ENCODE data around the gene ANK2.

Gene ANK2

DNA sequence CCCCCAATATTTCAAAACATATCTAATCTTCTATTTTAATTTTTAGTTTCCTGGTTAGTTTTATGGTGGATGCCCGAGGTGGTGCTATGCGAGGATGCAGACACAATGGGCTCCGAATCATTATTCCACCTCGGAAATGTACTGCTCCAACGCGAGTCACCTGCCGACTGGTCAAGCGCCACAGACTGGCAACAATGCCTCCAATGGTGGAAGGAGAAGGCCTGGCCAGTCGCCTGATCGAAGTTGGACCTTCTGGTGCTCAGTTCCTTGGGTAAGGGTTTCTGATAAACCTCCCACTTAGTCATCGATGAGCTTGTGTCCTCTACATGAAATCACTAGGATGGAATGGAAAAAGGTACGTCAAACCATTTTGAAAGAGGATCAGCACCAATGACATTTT is 280.7 kb downstream of the ANK2 start:
- no peak overlapping the region for H3K4me3 ChIP-seq (ENCODE audit: low read depth, low read length)
- H3K27me3 ChIP-seq (ENCODE audit: insufficient read depth, low read length), result no peaks in the 10 kb centered on the region
- H3K36me3 ChIP-seq (ENCODE audit: insufficient read depth, low read length), result no peaks in the 10 kb centered on the region
- H3K79me2 ChIP-seq (ENCODE audit: control insufficient read depth, insufficient read depth, low read length, unreplicated experiment), result no peaks in the 10 kb centered on the region
- H2AFZ ChIP-seq (ENCODE audit: low read length, unreplicated experiment), result no peak overlapping the region
- H3K27ac ChIP-seq (ENCODE audit: low read depth, low read length), result no peak overlapping the region
- peaks cover 3% of the 10 kb centered on the region for H3K4me1 ChIP-seq (ENCODE audit: control insufficient read depth, insufficient read depth, low read length, unreplicated experiment)

DNA sequence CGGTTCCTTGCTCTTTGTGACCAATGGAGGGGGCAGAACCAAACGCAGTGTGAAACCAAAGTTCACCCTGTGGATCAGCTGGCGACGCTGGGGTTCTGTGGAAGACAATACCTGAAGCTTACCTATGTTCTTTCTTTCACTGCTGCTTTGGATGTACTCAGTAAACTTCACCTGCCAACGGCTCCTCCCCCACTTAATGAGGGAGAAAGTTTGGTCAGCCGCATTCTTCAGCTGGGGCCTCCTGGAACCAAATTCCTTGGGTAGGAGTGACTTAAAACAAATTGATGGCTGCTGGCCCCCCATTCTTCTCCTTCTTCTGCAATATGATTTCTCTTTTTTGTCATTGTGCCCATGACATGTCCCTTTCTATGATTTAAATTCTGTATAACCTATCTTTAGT is 282.4 kb downstream of the ANK2 start:
- H3K27ac ChIP-seq (ENCODE audit: low read depth, low read length), result no peak overlapping the region
- H3K79me2 ChIP-seq (ENCODE audit: control insufficient read depth, insufficient read depth, low read length, unreplicated experiment), result no peaks in the 10 kb centered on the region
- H2AFZ ChIP-seq (ENCODE audit: low read length, unreplicated experiment), result no peak overlapping the region
- H3K36me3 ChIP-seq (ENCODE audit: insufficient read depth, low read length), result no peaks in the 10 kb centered on the region
- no peak overlapping the region for H3K4me3 ChIP-seq (ENCODE audit: low read depth, low read length)
- H3K27me3 ChIP-seq (ENCODE audit: insufficient read depth, low read length), result no peaks in the 10 kb centered on the region
- no peaks in the 10 kb centered on the region for H3K4me1 ChIP-seq (ENCODE audit: control insufficient read depth, insufficient read depth, low read length, unreplicated experiment)

DNA sequence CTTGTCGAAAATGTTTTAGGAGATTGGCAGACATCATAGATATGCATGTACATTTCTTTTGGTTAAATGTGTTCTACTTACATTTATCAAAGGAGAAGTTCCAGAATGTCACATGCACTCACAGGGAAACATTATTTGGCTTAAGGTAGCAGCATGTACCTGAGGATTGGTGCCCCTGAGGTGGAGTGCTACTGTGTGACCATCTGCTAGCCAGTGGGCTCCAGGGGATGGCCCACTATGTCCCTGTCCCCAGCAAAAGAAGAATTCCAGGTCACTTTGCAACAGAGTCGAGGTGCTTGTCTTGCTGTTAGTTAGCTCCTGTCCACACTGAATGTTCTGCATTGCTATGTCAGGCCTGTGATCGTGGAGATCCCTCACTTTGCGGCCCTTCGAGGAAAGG is 283.2 kb downstream of the ANK2 start:
- Histone ChIP-seq H3K4me1 (ENCODE audit: control insufficient read depth, insufficient read depth, low read length, unreplicated experiment) (no peaks in the 10 kb centered on the region), H3K36me3 (ENCODE audit: insufficient read depth, low read length) (no peaks in the 10 kb centered on the region), H2AFZ (ENCODE audit: low read length, unreplicated experiment) (no peak overlapping the region), H3K79me2 (ENCODE audit: control insufficient read depth, insufficient read depth, low read length, unreplicated experiment) (no peaks in the 10 kb centered on the region), H3K27ac (ENCODE audit: low read depth, low read length) (no peak overlapping the region), H3K27me3 (ENCODE audit: insufficient read depth, low read length) (no peaks in the 10 kb centered on the region), H3K4me3 (ENCODE audit: low read depth, low read length) (no peak overlapping the region)

DNA sequence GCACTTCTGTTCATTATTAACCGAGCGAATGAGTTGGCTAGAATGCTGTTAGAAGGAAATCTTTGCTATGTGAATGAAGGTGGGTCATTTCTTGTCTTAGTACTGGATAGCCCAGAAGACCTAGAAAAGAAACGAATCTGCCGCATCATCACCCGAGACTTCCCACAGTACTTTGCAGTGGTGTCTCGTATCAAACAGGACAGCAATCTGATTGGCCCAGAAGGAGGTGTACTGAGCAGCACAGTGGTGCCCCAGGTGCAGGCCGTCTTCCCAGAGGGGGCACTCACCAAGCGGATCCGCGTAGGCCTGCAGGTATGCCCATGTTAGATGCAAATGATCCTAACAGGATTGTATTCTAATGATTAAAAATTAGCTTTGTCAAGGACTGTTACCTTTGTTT is 286.3 kb downstream of the ANK2 start:
- H3K27ac ChIP-seq (ENCODE audit: low read depth, low read length), result no peak overlapping the region

DNA sequence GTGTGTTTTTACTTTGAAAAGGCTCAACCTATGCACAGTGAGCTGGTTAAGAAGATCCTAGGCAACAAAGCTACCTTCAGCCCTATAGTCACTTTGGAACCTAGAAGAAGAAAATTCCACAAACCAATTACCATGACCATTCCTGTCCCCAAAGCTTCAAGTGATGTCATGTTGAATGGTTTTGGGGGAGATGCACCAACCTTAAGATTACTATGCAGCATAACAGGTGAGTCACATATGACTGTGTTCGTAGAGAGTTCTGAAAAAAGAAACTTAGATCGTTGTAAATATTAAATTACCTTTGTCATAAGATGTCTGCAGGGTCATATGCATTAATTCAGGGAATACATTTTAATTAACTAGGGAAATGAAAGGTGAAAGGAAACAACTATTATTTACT is 287.1 kb downstream of the ANK2 start:
- no peaks in the 10 kb centered on the region for H3K36me3 ChIP-seq (ENCODE audit: insufficient read depth, low read length)
- H2AFZ ChIP-seq (ENCODE audit: low read length, unreplicated experiment), result no peak overlapping the region
- no peak overlapping the region for H3K4me3 ChIP-seq (ENCODE audit: low read depth, low read length)
- no peaks in the 10 kb centered on the region for H3K27me3 ChIP-seq (ENCODE audit: insufficient read depth, low read length)
- no peaks in the 10 kb centered on the region for H3K79me2 ChIP-seq (ENCODE audit: control insufficient read depth, insufficient read depth, low read length, unreplicated experiment)
- no peak overlapping the region for H3K27ac ChIP-seq (ENCODE audit: low read depth, low read length)
- no peaks in the 10 kb centered on the region for H3K4me1 ChIP-seq (ENCODE audit: control insufficient read depth, insufficient read depth, low read length, unreplicated experiment)

More for the DNA sequence above, 286.3 kb downstream of the ANK2 start:
- H3K4me1 ChIP-seq (ENCODE audit: control insufficient read depth, insufficient read depth, low read length, unreplicated experiment), result no peaks in the 10 kb centered on the region
- H3K79me2 ChIP-seq (ENCODE audit: control insufficient read depth, insufficient read depth, low read length, unreplicated experiment), result no peaks in the 10 kb centered on the region
- no peak overlapping the region for H2AFZ ChIP-seq (ENCODE audit: low read length, unreplicated experiment)
- H3K4me3 ChIP-seq (ENCODE audit: low read depth, low read length), result no peak overlapping the region
- no peaks in the 10 kb centered on the region for H3K27me3 ChIP-seq (ENCODE audit: insufficient read depth, low read length)
- H3K36me3 ChIP-seq (ENCODE audit: insufficient read depth, low read length), result no peaks in the 10 kb centered on the region

DNA sequence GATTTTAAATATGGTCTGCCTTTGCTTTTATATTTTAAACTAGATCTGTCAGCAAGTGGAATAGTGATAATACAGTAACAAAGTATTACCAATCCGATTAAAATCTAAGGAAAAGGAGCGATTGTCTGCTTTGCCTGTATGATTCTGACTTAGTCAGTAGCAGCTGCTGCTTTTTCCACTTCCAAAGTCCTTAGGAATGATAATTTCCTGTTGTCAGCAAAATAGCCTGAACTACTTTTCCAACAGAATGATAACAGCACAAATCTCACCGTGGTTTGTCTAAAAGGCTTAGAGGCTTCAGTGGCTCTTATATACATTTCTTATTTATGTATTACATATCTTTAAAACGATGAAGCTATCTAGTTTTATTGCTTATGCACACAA is 290.0 kb downstream of the ANK2 start:
- Histone ChIP-seq H3K4me1 (ENCODE audit: control insufficient read depth, insufficient read depth, low read length, unreplicated experiment) (no peaks in the 10 kb centered on the region), H3K4me3 (ENCODE audit: low read depth, low read length) (no peak overlapping the region), H3K36me3 (ENCODE audit: insufficient read depth, low read length) (no peaks in the 10 kb centered on the region), H3K27ac (ENCODE audit: low read depth, low read length) (no peak overlapping the region), H3K27me3 (ENCODE audit: insufficient read depth, low read length) (no peaks in the 10 kb centered on the region), H2AFZ (ENCODE audit: low read length, unreplicated experiment) (no peak overlapping the region), H3K79me2 (ENCODE audit: control insufficient read depth, insufficient read depth, low read length, unreplicated experiment) (no peaks in the 10 kb centered on the region)

DNA sequence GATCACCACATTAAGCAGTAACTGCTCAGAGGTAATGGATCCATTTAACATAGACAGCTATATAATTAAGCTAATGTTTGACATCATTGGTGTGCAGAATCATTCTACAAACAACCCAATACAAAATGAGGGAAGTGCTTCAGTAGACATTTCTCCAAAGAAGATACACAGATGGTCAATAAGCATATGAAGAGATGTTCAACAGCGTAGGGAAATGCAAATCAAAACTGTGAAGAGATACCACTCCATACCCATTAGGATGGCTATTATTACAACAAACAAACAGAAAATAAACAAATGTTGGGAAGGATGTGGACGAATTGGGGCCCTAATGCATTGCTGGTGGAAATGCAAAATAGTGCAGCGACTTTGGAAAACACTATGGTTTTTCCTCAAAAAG is 294.6 kb downstream of the ANK2 start:
- H3K27ac ChIP-seq (ENCODE audit: low read depth, low read length), result no peak overlapping the region
- H3K79me2 ChIP-seq (ENCODE audit: control insufficient read depth, insufficient read depth, low read length, unreplicated experiment), result no peaks in the 10 kb centered on the region
- H2AFZ ChIP-seq (ENCODE audit: low read length, unreplicated experiment), result no peak overlapping the region
- H3K36me3 ChIP-seq (ENCODE audit: insufficient read depth, low read length), result no peaks in the 10 kb centered on the region
- H3K27me3 ChIP-seq (ENCODE audit: insufficient read depth, low read length), result no peaks in the 10 kb centered on the region
- H3K4me3 ChIP-seq (ENCODE audit: low read depth, low read length), result no peak overlapping the region
- H3K4me1 ChIP-seq (ENCODE audit: control insufficient read depth, insufficient read depth, low read length, unreplicated experiment), result no peaks in the 10 kb centered on the region

DNA sequence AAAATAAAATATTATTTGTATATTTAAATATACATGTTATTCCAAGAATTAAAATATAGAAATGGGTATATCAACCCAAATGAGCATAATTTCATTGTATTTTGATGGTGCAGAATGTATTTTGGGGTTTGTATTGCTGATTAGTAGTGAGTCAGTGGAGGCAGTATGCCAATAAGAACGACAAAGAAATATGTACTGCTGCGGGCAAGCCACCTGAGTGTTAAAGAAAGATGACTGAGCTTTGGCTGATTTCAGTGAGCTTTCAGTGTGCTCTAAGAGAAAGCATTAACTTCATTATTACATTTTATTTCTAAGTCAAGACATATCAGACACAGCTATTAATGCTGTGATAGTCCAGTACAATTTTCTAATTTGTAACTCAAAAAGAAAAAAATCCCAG is 297.8 kb downstream of the ANK2 start:
- H3K4me3 ChIP-seq (ENCODE audit: low read depth, low read length), result no peak overlapping the region
- H3K36me3 ChIP-seq (ENCODE audit: insufficient read depth, low read length), result no peaks in the 10 kb centered on the region
- H3K79me2 ChIP-seq (ENCODE audit: control insufficient read depth, insufficient read depth, low read length, unreplicated experiment), result no peaks in the 10 kb centered on the region
- no peak overlapping the region for H3K27ac ChIP-seq (ENCODE audit: low read depth, low read length)
- H3K27me3 ChIP-seq (ENCODE audit: insufficient read depth, low read length), result no peaks in the 10 kb centered on the region
- H3K4me1 ChIP-seq (ENCODE audit: control insufficient read depth, insufficient read depth, low read length, unreplicated experiment), result peaks cover 7% of the 10 kb centered on the region
- H2AFZ ChIP-seq (ENCODE audit: low read length, unreplicated experiment), result no peak overlapping the region

DNA sequence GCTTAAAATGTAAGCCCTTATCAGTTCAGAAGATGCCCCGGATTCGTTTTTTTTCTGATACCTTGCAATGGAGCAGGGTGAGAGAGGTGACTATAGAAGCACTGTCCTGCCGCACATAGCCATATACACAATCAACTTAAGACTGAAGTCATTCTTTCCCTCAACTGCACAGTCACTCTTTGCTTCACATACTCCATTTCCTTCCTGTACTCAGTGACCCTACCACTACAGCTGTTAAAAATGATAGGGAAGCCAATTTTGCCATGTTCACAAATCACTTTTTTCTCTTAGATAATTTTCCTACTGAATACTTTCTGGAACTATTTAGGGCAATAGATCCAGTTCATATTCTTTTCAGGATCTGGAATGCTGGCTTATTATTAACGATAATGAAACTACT is 300.0 kb downstream of the ANK2 start:
- H3K36me3 ChIP-seq (ENCODE audit: insufficient read depth, low read length), result no peaks in the 10 kb centered on the region
- peaks cover 4% of the 10 kb centered on the region for H3K27me3 ChIP-seq (ENCODE audit: insufficient read depth, low read length)
- peak overlapping the region; percentile 30 for H2AFZ ChIP-seq (ENCODE audit: low read length, unreplicated experiment)
- H3K79me2 ChIP-seq (ENCODE audit: control insufficient read depth, insufficient read depth, low read length, unreplicated experiment), result no peaks in the 10 kb centered on the region
- no peak overlapping the region for H3K4me3 ChIP-seq (ENCODE audit: low read depth, low read length)
- peaks cover 7% of the 10 kb centered on the region for H3K4me1 ChIP-seq (ENCODE audit: control insufficient read depth, insufficient read depth, low read length, unreplicated experiment)
- no peak overlapping the region for H3K27ac ChIP-seq (ENCODE audit: low read depth, low read length)

DNA sequence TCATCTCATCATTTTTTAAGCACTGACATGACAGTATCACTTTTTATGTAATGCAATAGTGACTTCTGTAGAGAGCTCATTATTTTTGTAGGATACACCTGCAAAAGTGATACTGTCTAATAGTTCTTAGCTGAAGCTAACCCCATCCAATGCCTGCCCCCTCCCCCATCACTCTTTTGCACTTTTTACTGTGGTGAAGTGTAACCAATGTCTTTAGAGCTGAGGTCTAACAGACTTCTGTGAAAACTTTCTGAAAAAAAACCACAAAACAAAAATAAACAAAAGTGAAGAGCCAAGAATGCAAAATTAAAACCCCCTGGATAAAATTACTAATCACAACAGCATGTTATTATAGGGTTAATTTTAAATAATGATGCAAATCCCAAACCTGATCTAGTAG is 301.1 kb downstream of the ANK2 start:
- peaks cover 17% of the 10 kb centered on the region for H3K4me1 ChIP-seq (ENCODE audit: control insufficient read depth, insufficient read depth, low read length, unreplicated experiment)
- H2AFZ ChIP-seq (ENCODE audit: low read length, unreplicated experiment), result no peak overlapping the region
- H3K36me3 ChIP-seq (ENCODE audit: insufficient read depth, low read length), result no peaks in the 10 kb centered on the region
- no peak overlapping the region for H3K4me3 ChIP-seq (ENCODE audit: low read depth, low read length)
- H3K79me2 ChIP-seq (ENCODE audit: control insufficient read depth, insufficient read depth, low read length, unreplicated experiment), result no peaks in the 10 kb centered on the region
- H3K27me3 ChIP-seq (ENCODE audit: insufficient read depth, low read length), result peaks cover 4% of the 10 kb centered on the region
- H3K27ac ChIP-seq (ENCODE audit: low read depth, low read length), result no peak overlapping the region

DNA sequence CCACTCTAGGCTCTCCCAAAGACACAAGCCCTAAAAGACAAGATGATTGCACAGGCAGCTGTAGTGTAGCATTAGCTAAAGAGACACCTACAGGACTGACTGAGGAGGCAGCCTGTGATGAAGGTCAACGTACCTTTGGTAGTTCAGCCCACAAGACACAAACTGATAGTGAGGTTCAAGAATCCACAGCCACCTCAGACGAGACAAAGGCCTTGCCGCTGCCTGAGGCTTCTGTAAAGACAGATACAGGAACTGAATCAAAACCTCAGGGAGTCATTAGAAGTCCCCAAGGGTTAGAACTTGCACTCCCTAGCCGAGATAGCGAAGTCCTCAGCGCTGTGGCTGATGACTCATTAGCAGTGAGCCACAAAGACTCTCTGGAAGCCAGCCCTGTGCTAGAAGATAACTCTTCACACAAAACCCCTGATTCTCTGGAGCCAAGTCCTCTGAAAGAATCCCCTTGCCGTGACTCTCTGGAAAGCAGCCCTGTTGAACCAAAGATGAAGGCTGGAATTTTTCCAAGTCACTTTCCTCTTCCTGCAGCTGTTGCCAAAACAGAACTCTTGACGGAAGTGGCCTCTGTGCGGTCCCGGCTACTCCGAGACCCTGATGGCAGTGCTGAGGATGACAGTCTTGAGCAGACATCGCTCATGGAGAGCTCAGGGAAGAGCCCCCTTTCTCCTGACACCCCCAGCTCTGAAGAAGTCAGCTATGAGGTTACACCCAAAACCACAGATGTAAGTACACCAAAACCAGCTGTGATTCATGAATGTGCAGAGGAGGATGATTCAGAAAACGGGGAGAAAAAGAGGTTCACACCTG is 306.3 kb downstream of the ANK2 start:
- peaks cover 4% of the 10 kb centered on the region for H3K27me3 ChIP-seq (ENCODE audit: insufficient read depth, low read length)

More for the DNA sequence above, 306.3 kb downstream of the ANK2 start:
- Histone ChIP-seq H2AFZ (ENCODE audit: low read length, unreplicated experiment) (peak overlapping the region; percentile 59), H3K27ac (ENCODE audit: low read depth, low read length) (peak overlapping the region; percentile 90), H3K79me2 (ENCODE audit: control insufficient read depth, insufficient read depth, low read length, unreplicated experiment) (no peaks in the 10 kb centered on the region), H3K4me3 (ENCODE audit: low read depth, low read length) (peak overlapping the region; percentile 58), H3K36me3 (ENCODE audit: insufficient read depth, low read length) (peaks cover 17% of the 10 kb centered on the region; the same call in 1 of the 2 replicates), H3K4me1 (ENCODE audit: control insufficient read depth, insufficient read depth, low read length, unreplicated experiment) (peaks cover 19% of the 10 kb centered on the region)

Measured in ACC112 (cell line).